ENCODE results near the gene FAM110C.
A peak's percentile ranks its signal among the peaks of the same experiment; 100 is the strongest.
"Not testable (repeated sequence)": the region's sequence is repeated elsewhere in the genome, so short reads cannot be mapped to it uniquely, and the experiment has no call there.

FAM110C gene

GRCh38 chr2:71309-72035, 25.2 kb upstream of the FAM110C start:
- Histone ChIP-seq H4K8ac (ENCODE audit: low read depth, low read length) (no peak overlapping the region), H2BK120ac (ENCODE audit: low read depth, low read length) (no peak overlapping the region), H3K4ac (ENCODE audit: low read length) (no peak overlapping the region), H2BK12ac (ENCODE audit: low read length) (no peak overlapping the region), H3K36me3 (replicated peaks in 1 of 2; ENCODE audit: control insufficient read depth in 2 of 2, insufficient read depth in 2 of 2, low read length in 2 of 2) (no peaks in the 10 kb centered on the region), H3K14ac (ENCODE audit: low read length) (no peak overlapping the region), H3K9me3 (replicated peaks in 1 of 2; ENCODE audit: control insufficient read depth in 2 of 2, insufficient read depth in 1 of 2, low read depth in 1 of 2, low read length in 2 of 2) (no peaks in the 10 kb centered on the region), H3K23ac (ENCODE audit: low read depth, low read length, poor library complexity) (no peak overlapping the region), H4K91ac (ENCODE audit: low read depth, low read length, poor library complexity) (no peak overlapping the region), H2BK5ac (ENCODE audit: low read length) (no peak overlapping the region), H3K9ac (ENCODE audit: low read depth, low read length, poor library complexity) (no peak overlapping the region), H3K4me3 (ENCODE audit: low read length in 2 of 2) (no peak overlapping the region), H2AFZ (ENCODE audit: low read length) (no peak overlapping the region), H2BK15ac (ENCODE audit: low read length) (no peak overlapping the region), H3K4me2 (ENCODE audit: insufficient read depth, low read length, poor library complexity, severe bottlenecking) (no peak overlapping the region), H2AK5ac (ENCODE audit: low read depth, low read length) (no peak overlapping the region), H3K18ac (ENCODE audit: low read length) (no peak overlapping the region), H3K27me3 (ENCODE audit: control insufficient read depth in 3 of 3, insufficient read depth in 3 of 3, low read depth in 1 of 3, low read length in 3 of 3) (peaks cover 0 to 2% (median 0%) of the 10 kb centered on the region in 3 experiments), H3K4me1 (ENCODE audit: control insufficient read depth in 2 of 2, insufficient read depth in 1 of 2, low read depth in 1 of 2, low read length in 2 of 2) (peaks cover 0 to 2% of the 10 kb centered on the region in 2 donors), H3K27ac (replicated peaks; ENCODE audit: low read length) (no peak overlapping the region), H3K79me1 (ENCODE audit: low read depth, low read length) (no peaks in the 10 kb centered on the region)
- DNase-seq (ENCODE audit: low spot score), result no peak
- no CpG with 5 or more reads among the region's 5 CpGs for WGBS, 2 donors (ENCODE audit: extremely low coverage in 2 of 2, insufficient read length in 2 of 2, insufficient replicate concordance in 1 of 2)

- no peak overlapping the region for H3K18ac ChIP-seq (ENCODE audit: low read length)
- no peak overlapping the region for H2BK5ac ChIP-seq (ENCODE audit: low read length)
- H3K79me1 ChIP-seq (ENCODE audit: low read depth, low read length), result no peaks in the 10 kb centered on the region
- peaks cover 0 to 2% of the 10 kb centered on the region in 2 donors for H3K4me1 ChIP-seq (ENCODE audit: control insufficient read depth in 2 of 2, insufficient read depth in 1 of 2, low read depth in 1 of 2, low read length in 2 of 2)
- H2BK120ac ChIP-seq (ENCODE audit: low read depth, low read length), result no peak overlapping the region
- no peak overlapping the region for H3K4me3 ChIP-seq (ENCODE audit: low read length in 2 of 2)
- no peak overlapping the region for H4K8ac ChIP-seq (ENCODE audit: low read depth, low read length)
- H3K4ac ChIP-seq (ENCODE audit: low read length), result no peak overlapping the region
- H3K4me2 ChIP-seq (ENCODE audit: insufficient read depth, low read length, poor library complexity, severe bottlenecking), result no peak overlapping the region
- no peak overlapping the region for H2BK12ac ChIP-seq (ENCODE audit: low read length)
- H2AFZ ChIP-seq (ENCODE audit: low read length), result peak overlapping the region; percentile 75
- H3K14ac ChIP-seq (ENCODE audit: low read length), result no peak overlapping the region
- no peak overlapping the region for H4K91ac ChIP-seq (ENCODE audit: low read depth, low read length, poor library complexity)
- no peak overlapping the region for H3K9ac ChIP-seq (ENCODE audit: low read depth, low read length, poor library complexity)
- no peak overlapping the region for H2AK5ac ChIP-seq (ENCODE audit: low read depth, low read length)
- no peak overlapping the region for H2BK15ac ChIP-seq (ENCODE audit: low read length)
- H3K27ac ChIP-seq (replicated peaks; ENCODE audit: low read length), result no peak overlapping the region
- WGBS, 2 donors (ENCODE audit: extremely low coverage in 2 of 2, insufficient read length in 2 of 2, insufficient replicate concordance in 1 of 2), result no CpG with 5 or more reads among the region's 12 CpGs
- peaks cover 0 to 2% (median 0%) of the 10 kb centered on the region in 3 experiments for H3K27me3 ChIP-seq (ENCODE audit: control insufficient read depth in 3 of 3, insufficient read depth in 3 of 3, low read depth in 1 of 3, low read length in 3 of 3)
- H3K36me3 ChIP-seq (replicated peaks in 1 of 2; ENCODE audit: control insufficient read depth in 2 of 2, insufficient read depth in 2 of 2, low read length in 2 of 2), result no peaks in the 10 kb centered on the region
- no peak overlapping the region for H3K23ac ChIP-seq (ENCODE audit: low read depth, low read length, poor library complexity)
- no peak for DNase-seq (ENCODE audit: low spot score)
- H3K9me3 ChIP-seq (replicated peaks in 1 of 2; ENCODE audit: control insufficient read depth in 2 of 2, insufficient read depth in 1 of 2, low read depth in 1 of 2, low read length in 2 of 2), result no peaks in the 10 kb centered on the region
These were observed 23.4 kb upstream of the FAM110C start for GRCh38 chr2:69366-70344.

GRCh38 chr2:68637-69036, 22.3 kb upstream of the FAM110C start:
- H3K18ac ChIP-seq (ENCODE audit: low read length); H3K79me1 ChIP-seq (ENCODE audit: low read depth, low read length); H3K14ac ChIP-seq (ENCODE audit: low read length); H2BK15ac ChIP-seq (ENCODE audit: low read length); H3K4me2 ChIP-seq (ENCODE audit: insufficient read depth, low read length, poor library complexity, severe bottlenecking); H3K9me3 ChIP-seq (replicated peaks in 1 of 2; ENCODE audit: control insufficient read depth in 2 of 2, insufficient read depth in 1 of 2, low read depth in 1 of 2, low read length in 2 of 2); DNase-seq (ENCODE audit: low spot score); H2BK5ac ChIP-seq (ENCODE audit: low read length); H4K8ac ChIP-seq (ENCODE audit: low read depth, low read length); H3K4me1 ChIP-seq (ENCODE audit: control insufficient read depth in 2 of 2, insufficient read depth in 1 of 2, low read depth in 1 of 2, low read length in 2 of 2); H2BK120ac ChIP-seq (ENCODE audit: low read depth, low read length); H3K27me3 ChIP-seq (ENCODE audit: control insufficient read depth in 3 of 3, insufficient read depth in 3 of 3, low read depth in 1 of 3, low read length in 3 of 3); H2BK12ac ChIP-seq (ENCODE audit: low read length); H3K9ac ChIP-seq (ENCODE audit: low read depth, low read length, poor library complexity); H2AK5ac ChIP-seq (ENCODE audit: low read depth, low read length); H3K23ac ChIP-seq (ENCODE audit: low read depth, low read length, poor library complexity); H3K27ac ChIP-seq (replicated peaks; ENCODE audit: low read length); H2AFZ ChIP-seq (ENCODE audit: low read length); H3K4me3 ChIP-seq (ENCODE audit: low read length in 2 of 2); H3K4ac ChIP-seq (ENCODE audit: low read length); H3K36me3 ChIP-seq (replicated peaks in 1 of 2; ENCODE audit: control insufficient read depth in 2 of 2, insufficient read depth in 2 of 2, low read length in 2 of 2); H4K91ac ChIP-seq (ENCODE audit: low read depth, low read length, poor library complexity): not testable (repeated sequence)
- no CpG with 5 or more reads among the region's 5 CpGs for WGBS, 2 donors (ENCODE audit: extremely low coverage in 2 of 2, insufficient read length in 2 of 2, insufficient replicate concordance in 1 of 2)

GRCh38 chr2:66853-67252, 20.5 kb upstream of the FAM110C start:
- Histone ChIP-seq H3K4me1 (ENCODE audit: control insufficient read depth in 2 of 2, insufficient read depth in 1 of 2, low read depth in 1 of 2, low read length in 2 of 2) (peaks cover 0 to 4% of the 10 kb centered on the region in 2 donors), H2BK120ac (ENCODE audit: low read depth, low read length) (no peak overlapping the region), H2AFZ (ENCODE audit: low read length) (no peak overlapping the region), H2AK5ac (ENCODE audit: low read depth, low read length) (no peak overlapping the region), H2BK5ac (ENCODE audit: low read length) (no peak overlapping the region), H4K8ac (ENCODE audit: low read depth, low read length) (no peak overlapping the region), H3K14ac (ENCODE audit: low read length) (no peak overlapping the region), H2BK12ac (ENCODE audit: low read length) (no peak overlapping the region), H3K27ac (replicated peaks; ENCODE audit: low read length) (no peak overlapping the region), H3K9me3 (replicated peaks in 1 of 2; ENCODE audit: control insufficient read depth in 2 of 2, insufficient read depth in 1 of 2, low read depth in 1 of 2, low read length in 2 of 2) (no peaks in the 10 kb centered on the region), H3K9ac (ENCODE audit: low read depth, low read length, poor library complexity) (no peak overlapping the region), H3K27me3 (ENCODE audit: control insufficient read depth in 3 of 3, insufficient read depth in 3 of 3, low read depth in 1 of 3, low read length in 3 of 3) (peaks cover 0 to 2% (median 0%) of the 10 kb centered on the region in 3 experiments), H3K4ac (ENCODE audit: low read length) (no peak overlapping the region), H3K4me3 (ENCODE audit: low read length in 2 of 2) (no peak overlapping the region), H3K18ac (ENCODE audit: low read length) (no peak overlapping the region), H2BK15ac (ENCODE audit: low read length) (no peak overlapping the region), H3K23ac (ENCODE audit: low read depth, low read length, poor library complexity) (no peak overlapping the region), H3K79me1 (ENCODE audit: low read depth, low read length) (no peaks in the 10 kb centered on the region), H4K91ac (ENCODE audit: low read depth, low read length, poor library complexity) (no peak overlapping the region), H3K4me2 (ENCODE audit: insufficient read depth, low read length, poor library complexity, severe bottlenecking) (no peak overlapping the region), H3K36me3 (replicated peaks in 1 of 2; ENCODE audit: control insufficient read depth in 2 of 2, insufficient read depth in 2 of 2, low read length in 2 of 2) (no peaks in the 10 kb centered on the region)
- no CpG with 5 or more reads among the region's 17 CpGs for WGBS, 2 donors (ENCODE audit: extremely low coverage in 2 of 2, insufficient read length in 2 of 2, insufficient replicate concordance in 1 of 2)
- no peak for DNase-seq (ENCODE audit: low spot score)
